HL-60 (cell line): ENCODE measurements around the gene ITGAL.

Experiments
- DNase-seq, 2 experiments: peaks; one replicate each; pipeline ENCODE4 v3.0.0-alpha.2; 2010 to 2020; ENCODE audit warnings: low read depth in 1 of 2, low spot score in 1 of 2
- H3K27ac ChIP-seq: fragments of 250-450 bp; sonication (Bioruptor Pico); replicated peaks from 2 replicates; pipeline ENCODE4 v1.5.1; 2020; ENCODE audit warnings: mild to moderate bottlenecking, moderate library complexity
- H3K27me3 ChIP-seq: fragments of 250-450 bp; sonication (Bioruptor Pico); 2 replicates; pipeline ENCODE4 v1.5.1; 2021; ENCODE audit warnings: mild to moderate bottlenecking, moderate library complexity; ENCODE audit not compliant: insufficient read depth, poor library complexity, severe bottlenecking
- H3K4me3 ChIP-seq: replicated peaks from 2 replicates; pipeline ENCODE4 v1.5.1; 2011; ENCODE audit warnings: mild to moderate bottlenecking, control low read depth, low read length; ENCODE audit not compliant: insufficient read depth
- CTCF ChIP-seq: IDR thresholded peaks from one replicate; pipeline ENCODE4 v1.5.1; 2011; ENCODE audit warnings: low read length, control low read depth, inconsistent platforms; ENCODE audit not compliant: insufficient read depth
- GABPA ChIP-seq: IDR thresholded peaks from 2 replicates; pipeline ENCODE4 v1.6.1; 2012; ENCODE audit warnings: low read depth
- POLR2AphosphoS5 ChIP-seq: IDR thresholded peaks from 2 replicates; pipeline ENCODE4 v1.6.1; 2012; ENCODE audit warnings: low read depth
- SPI1 ChIP-seq: IDR thresholded peaks from 2 replicates; pipeline ENCODE4 v1.6.1; 2012; ENCODE audit warnings: low read depth, mild to moderate bottlenecking, borderline replicate concordance
- TF ChIP-seq, protein P1 (sequence below): IDR thresholded peaks from 2 replicates; pipeline ENCODE4 v1.6.1; 2012; ENCODE audit warnings: low read depth; ENCODE audit not compliant: insufficient replicate concordance

ITGAL gene

DNA sequence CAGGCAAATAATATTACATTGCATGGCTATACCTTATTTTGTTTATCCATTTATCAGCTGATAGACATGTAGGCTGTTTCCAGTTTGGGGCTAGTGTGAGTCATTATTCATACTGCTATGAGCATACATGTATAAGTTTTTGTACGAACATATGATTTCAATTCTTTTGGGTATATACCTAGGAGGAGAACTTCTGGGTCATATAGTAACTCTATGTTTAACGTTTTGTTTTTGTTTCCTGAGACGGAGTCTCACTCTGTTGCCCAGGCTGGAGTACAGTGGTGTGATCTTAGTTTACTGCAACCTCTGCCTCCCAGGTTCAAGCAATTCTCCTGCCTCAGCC, 2.4 kb upstream of the ITGAL start:
- no peaks in the 10 kb centered on the region for H3K27me3 ChIP-seq
- DNase-seq = no peak
- TF ChIP-seq, protein P1, sequence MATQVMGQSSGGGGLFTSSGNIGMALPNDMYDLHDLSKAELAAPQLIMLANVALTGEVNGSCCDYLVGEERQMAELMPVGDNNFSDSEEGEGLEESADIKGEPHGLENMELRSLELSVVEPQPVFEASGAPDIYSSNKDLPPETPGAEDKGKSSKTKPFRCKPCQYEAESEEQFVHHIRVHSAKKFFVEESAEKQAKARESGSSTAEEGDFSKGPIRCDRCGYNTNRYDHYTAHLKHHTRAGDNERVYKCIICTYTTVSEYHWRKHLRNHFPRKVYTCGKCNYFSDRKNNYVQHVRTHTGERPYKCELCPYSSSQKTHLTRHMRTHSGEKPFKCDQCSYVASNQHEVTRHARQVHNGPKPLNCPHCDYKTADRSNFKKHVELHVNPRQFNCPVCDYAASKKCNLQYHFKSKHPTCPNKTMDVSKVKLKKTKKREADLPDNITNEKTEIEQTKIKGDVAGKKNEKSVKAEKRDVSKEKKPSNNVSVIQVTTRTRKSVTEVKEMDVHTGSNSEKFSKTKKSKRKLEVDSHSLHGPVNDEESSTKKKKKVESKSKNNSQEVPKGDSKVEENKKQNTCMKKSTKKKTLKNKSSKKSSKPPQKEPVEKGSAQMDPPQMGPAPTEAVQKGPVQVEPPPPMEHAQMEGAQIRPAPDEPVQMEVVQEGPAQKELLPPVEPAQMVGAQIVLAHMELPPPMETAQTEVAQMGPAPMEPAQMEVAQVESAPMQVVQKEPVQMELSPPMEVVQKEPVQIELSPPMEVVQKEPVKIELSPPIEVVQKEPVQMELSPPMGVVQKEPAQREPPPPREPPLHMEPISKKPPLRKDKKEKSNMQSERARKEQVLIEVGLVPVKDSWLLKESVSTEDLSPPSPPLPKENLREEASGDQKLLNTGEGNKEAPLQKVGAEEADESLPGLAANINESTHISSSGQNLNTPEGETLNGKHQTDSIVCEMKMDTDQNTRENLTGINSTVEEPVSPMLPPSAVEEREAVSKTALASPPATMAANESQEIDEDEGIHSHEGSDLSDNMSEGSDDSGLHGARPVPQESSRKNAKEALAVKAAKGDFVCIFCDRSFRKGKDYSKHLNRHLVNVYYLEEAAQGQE = no peak
- TF ChIP-seq POLR2AphosphoS5 = no peak
- no peak for TF ChIP-seq SPI1
- no peak for TF ChIP-seq CTCF
- TF ChIP-seq GABPA = no peak
- H3K27ac ChIP-seq = peak overlapping the region; percentile 51
- H3K4me3 ChIP-seq = no peak overlapping the region

GRCh38 chr16:30470632-30470995, 1.9 kb upstream of the ITGAL start:
- TF ChIP-seq POLR2AphosphoS5 = no peak
- TF ChIP-seq GABPA = no peak
- TF ChIP-seq, protein P1 = no peak
- Histone ChIP-seq H3K4me3 (no peak overlapping the region), H3K27ac (no peak overlapping the region; the same call in 1 of the 2 replicates), H3K27me3 (no peaks in the 10 kb centered on the region)
- no peak for DNase-seq

DNA sequence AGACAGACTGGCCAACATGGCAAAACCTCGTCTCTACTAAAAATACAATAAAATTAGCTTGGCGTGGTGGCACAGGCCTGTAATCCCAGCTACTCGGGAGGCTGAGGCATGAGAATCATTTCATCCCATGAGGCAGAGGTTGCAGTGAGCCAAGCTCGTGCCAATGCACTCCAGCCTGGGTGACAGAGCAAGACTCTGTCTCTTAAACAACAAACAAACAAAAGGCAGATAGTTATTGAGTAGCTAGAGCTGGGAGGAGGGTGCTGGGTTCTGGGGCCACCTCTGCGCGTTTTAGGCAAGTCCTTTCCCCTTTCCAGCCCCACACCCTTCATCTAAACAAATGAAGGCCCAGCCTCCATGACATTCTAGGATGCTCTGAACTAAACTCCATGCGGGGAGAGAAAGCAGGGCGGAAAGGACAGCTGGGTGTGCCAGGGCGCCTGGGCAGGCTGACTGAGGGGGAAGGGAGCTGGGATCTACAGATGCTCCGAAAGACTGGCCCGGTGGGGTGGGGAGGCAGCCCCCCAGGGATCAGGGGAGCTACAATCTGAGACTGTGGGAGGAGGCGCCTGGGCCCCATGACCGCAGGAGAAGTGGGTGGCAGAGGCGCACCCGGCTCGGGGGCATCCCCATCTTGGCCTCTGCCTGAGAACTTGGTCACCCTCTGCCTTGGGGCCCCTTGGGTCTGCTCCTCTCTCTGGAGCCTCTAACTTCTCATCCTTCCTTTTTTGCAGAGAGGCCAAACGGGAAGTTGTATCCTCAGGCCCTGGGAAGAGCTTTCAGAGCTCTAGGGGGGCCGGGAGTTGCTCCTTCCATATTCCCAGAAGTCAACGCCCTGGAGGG, 910 bp downstream of the ITGAL start:
- peak; percentile 76 to 78 for DNase-seq
- Histone ChIP-seq H3K27me3 (no peaks in the 10 kb centered on the region), H3K27ac (peak overlapping the region; percentile 83), H3K4me3 (peak overlapping the region; percentile 77)
- TF ChIP-seq SPI1 (peak; percentile 16; the same call in 1 of the 2 replicates), CTCF (no peak), POLR2AphosphoS5 (peak; percentile 46; the same call in 1 of the 2 replicates), GABPA (0 out of 2 replicates have a peak, but pooled peaks have one; percentile 11)
- TF ChIP-seq, protein P1 = no peak
